CD4-positive, alpha-beta T cell (primary cell): ENCODE data around the gene WDR93. TPM values are rescaled to one million over a fixed set of nuclear protein-coding genes. Genes with fewer than 3 reads are reported as not detected.
A peak's percentile ranks its signal among the peaks of the same experiment; 100 is the strongest.

ENCODE experiments used
- ATAC-seq: fragments of 200-7000 bp; cut with Tn5 transposase; one replicate; pipeline ENCODE4 v1.10.0; 2022; ENCODE audit warnings: mild to moderate bottlenecking; ENCODE audit not compliant: poor library complexity
- CTCF ChIA-PET: fragments of 350-600 bp; sonication (Branson Sonifier 250); formaldehyde crosslinking; loops from one replicate; lab custom pipeline; 2021; ENCODE audit warnings: antibody characterized with exemption, inconsistent platforms; lab: Charles Lee
- POLR2A ChIA-PET: fragments of 350-600 bp; sonication (Branson Sonifier 250); formaldehyde crosslinking; loops from one replicate; lab custom pipeline; 2021; ENCODE audit warnings: antibody characterized with exemption, inconsistent platforms; lab: Charles Lee
- DNase-seq, 14 experiments: peaks; one replicate each; pipeline ENCODE4 v3.0.0-alpha.2; 2013 to 2020; ENCODE audit warnings: mixed read lengths in 2 of 14
- H3K27ac ChIP-seq, 2 donors: one replicate each; pipeline versions ENCODE4 v1.5.1 to v1.7.0; 2013; ENCODE audit warnings: low read length in 2 of 2, low read depth in 1 of 2, mild to moderate bottlenecking in 1 of 2
- H3K27me3 ChIP-seq, 2 experiments: 1 replicate in 1 of 2; 2 replicates in 1 of 2; pipeline versions ENCODE4 v1.6.1 to v1.7.0; 2013; ENCODE audit warnings: low read length in 2 of 2, control low read depth in 1 of 2, mild to moderate bottlenecking in 1 of 2, moderate library complexity in 1 of 2; ENCODE audit not compliant: insufficient read depth in 2 of 2, control insufficient read depth in 1 of 2
- H3K36me3 ChIP-seq: one replicate; pipeline ENCODE4 v1.6.1; 2013; ENCODE audit warnings: low read length, control low read depth; ENCODE audit not compliant: insufficient read depth
- H3K4me1 ChIP-seq: one replicate; pipeline ENCODE4 v1.6.1; 2013; ENCODE audit warnings: low read length, control low read depth; ENCODE audit not compliant: insufficient read depth
- H3K4me3 ChIP-seq: one replicate; pipeline ENCODE4 v1.5.1; 2013; ENCODE audit warnings: mild to moderate bottlenecking, low read length, moderate library complexity
- H3K9me3 ChIP-seq, 2 experiments: 1 replicate in 1 of 2; 2 replicates in 1 of 2; pipeline versions ENCODE4 v1.6.1 to v1.7.0; 2013; ENCODE audit warnings: low read length in 2 of 2, mild to moderate bottlenecking in 2 of 2, control low read depth in 1 of 2, moderate library complexity in 1 of 2; ENCODE audit not compliant: control insufficient read depth in 1 of 2, insufficient read depth in 1 of 2
- H3K27ac Mint-ChIP-seq: one replicate; pipeline ENCODE4 v1.8.0; 2020; ENCODE audit warnings: mixed read lengths
- H3K27me3 Mint-ChIP-seq: one replicate; pipeline ENCODE4 v1.8.0; 2021; ENCODE audit warnings: mixed read lengths
- H3K36me3 Mint-ChIP-seq: one replicate; pipeline ENCODE4 v1.8.0; 2021; ENCODE audit warnings: low read depth, mixed read lengths
- H3K4me1 Mint-ChIP-seq: one replicate; pipeline ENCODE4 v1.8.0; 2021; ENCODE audit warnings: low read depth, mixed read lengths
- H3K4me3 Mint-ChIP-seq: one replicate; pipeline ENCODE4 v1.8.0; 2020; ENCODE audit warnings: mild to moderate bottlenecking, mixed read lengths
- H3K9me3 Mint-ChIP-seq: one replicate; pipeline ENCODE4 v1.8.0; 2020; ENCODE audit warnings: mixed read lengths
- CTCF ChIP-seq: fragments of 200-600 bp; IDR thresholded peaks from one replicate; pipeline ENCODE4 v1.8.0; 2022; ENCODE audit warnings: antibody characterized with exemption, mild to moderate bottlenecking
- intact Hi-C, 2 experiments: fragments of 100-400 bp; cut with DNase I in 1 of 2; cut with micrococcal nuclease in 1 of 2; formaldehyde crosslinking; loops; one replicate each; pipeline versions ENCODE4 v1.15.1 to v1.9.0; 2023 to 2025; cut with DNase I, micrococcal nuclease
- total RNA-seq, 174 experiments: library from RNA in 2 of 174; stranded (reverse) in 2 of 174; gene quantifications; one replicate each; pipeline ENCODE4 v1.2.3 and lab custom pipeline; 2021 to 2026

Gene WDR93
- total RNA-seq, 2 experiments from 2014 or later, result not detected

GRCh38 chr15:89746386-89746780 is 55.8 kb downstream of the WDR93 start:
- Histone ChIP-seq H3K4me3 (no peak overlapping the region), H3K36me3 (no peaks in the 10 kb centered on the region), H3K9me3 (no peaks in the 10 kb centered on the region), H3K27ac (no peak overlapping the region), H3K4me1 (peaks cover 14% of the 10 kb centered on the region), H3K27me3 (peaks cover 2 to 8% of the 10 kb centered on the region in 2 experiments)
- Mint-ChIP-seq H3K27me3 (no peaks in the 10 kb centered on the region), H3K27ac (no peak overlapping the region), H3K4me3 (no peak overlapping the region), H3K9me3 (no peaks in the 10 kb centered on the region), H3K36me3 (no peaks in the 10 kb centered on the region), H3K4me1 (no peaks in the 10 kb centered on the region)
- CTCF ChIA-PET, result no interaction called here
- POLR2A ChIA-PET, result no interaction called here
- intact Hi-C loops, result loop anchor here in 1 of 2 experiments (10.0 kb wide), 1 partner anchor 538 kb away; no protein-coding TSS in a partner anchor
- DNase-seq (no peak), ATAC-seq (no peak)
- no peak for TF ChIP-seq CTCF

DNA sequence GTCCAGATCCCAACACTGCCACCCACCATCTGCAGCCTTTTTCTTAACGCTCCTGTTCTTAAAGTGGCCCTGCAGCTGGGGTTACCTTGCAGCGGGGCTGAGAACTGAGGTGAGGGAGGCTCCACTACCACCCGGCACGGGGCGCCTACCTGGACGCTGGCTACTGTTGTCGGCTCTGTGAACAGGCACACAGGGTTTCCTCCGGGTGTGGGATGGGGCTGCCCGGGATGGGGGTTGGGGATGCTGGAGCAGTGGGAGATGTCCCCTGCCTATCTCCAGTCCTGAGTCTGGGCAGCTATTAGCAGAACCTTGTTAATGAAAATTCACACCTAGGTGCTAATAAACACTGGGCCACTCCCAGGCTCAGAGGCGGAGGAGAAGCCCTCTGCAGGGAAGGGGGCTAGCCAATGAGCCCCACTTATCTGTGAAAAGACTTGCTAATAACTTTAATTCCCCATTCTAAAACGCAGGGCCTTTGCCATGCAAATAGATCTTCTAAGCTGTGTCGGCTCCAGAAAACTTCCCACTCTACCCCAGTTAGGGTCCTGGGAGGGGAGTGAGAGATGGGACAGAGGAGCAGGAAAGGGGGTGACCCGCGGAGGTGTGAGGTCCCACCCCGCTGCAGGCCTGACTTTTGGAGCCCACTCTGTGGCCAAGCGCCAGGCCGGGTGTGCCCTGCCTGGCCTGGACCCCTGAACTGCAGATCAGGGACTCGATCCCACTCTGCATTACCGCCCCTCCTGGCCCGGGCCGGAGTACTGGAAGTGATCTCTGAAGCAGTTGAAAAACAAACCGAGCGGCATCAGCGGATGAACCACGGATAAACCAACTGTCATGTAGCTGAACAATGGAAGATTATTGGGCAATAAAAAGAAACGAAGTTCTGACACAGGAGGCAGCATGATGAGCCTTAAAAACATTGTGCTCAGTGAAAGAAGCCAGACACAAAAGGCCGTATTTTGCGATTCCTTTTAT is 57.4 kb downstream of the WDR93 start:
- Histone ChIP-seq H3K36me3 (no peaks in the 10 kb centered on the region), H3K9me3 (no peaks in the 10 kb centered on the region), H3K27ac (no peak overlapping the region), H3K4me1 (peaks cover 18% of the 10 kb centered on the region), H3K27me3 (peaks cover 2 to 8% of the 10 kb centered on the region in 2 experiments), H3K4me3 (no peak overlapping the region)
- ChIA-PET POLR2A (no interaction called here), CTCF (no interaction called here)
- H3K27me3 Mint-ChIP-seq, result peaks cover 8% of the 10 kb centered on the region
- H3K4me1 Mint-ChIP-seq, result no peaks in the 10 kb centered on the region
- no peak for DNase-seq
- no peak for ATAC-seq
- no peaks in the 10 kb centered on the region for H3K36me3 Mint-ChIP-seq
- peak overlapping the region; percentile 25 for H3K4me3 Mint-ChIP-seq
- no peak overlapping the region for H3K27ac Mint-ChIP-seq
- intact Hi-C loops, result loop anchor here in 1 of 2 experiments (10.0 kb wide), 1 partner anchor 537 kb away; no protein-coding TSS in a partner anchor
- no peak for TF ChIP-seq CTCF
- H3K9me3 Mint-ChIP-seq, result no peaks in the 10 kb centered on the region

DNA sequence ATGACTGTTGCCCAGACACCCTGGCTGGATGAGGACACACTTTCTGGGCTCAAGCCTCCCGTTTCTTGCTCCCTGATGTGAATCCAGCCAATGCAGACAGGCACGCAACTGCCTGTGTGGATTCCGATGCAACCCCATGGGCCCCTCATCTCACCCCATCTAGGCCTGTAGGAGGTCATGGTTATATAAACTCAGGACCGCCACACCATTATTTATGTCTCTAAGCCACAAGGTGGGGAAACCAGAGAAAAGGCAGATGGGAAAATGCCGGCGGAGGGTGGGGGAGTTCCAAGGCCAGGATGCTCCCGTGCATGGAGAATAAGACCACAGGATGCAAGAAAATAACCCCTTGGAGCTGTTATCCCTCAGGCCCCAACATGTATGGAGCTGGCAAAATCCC is 58.4 kb downstream of the WDR93 start:
- Histone ChIP-seq H3K27me3 (peaks cover 2 to 8% of the 10 kb centered on the region in 2 experiments), H3K9me3 (no peaks in the 10 kb centered on the region), H3K27ac (no peak overlapping the region), H3K36me3 (no peaks in the 10 kb centered on the region), H3K4me1 (peaks cover 18% of the 10 kb centered on the region), H3K4me3 (no peak overlapping the region)
- H3K9me3 Mint-ChIP-seq, result no peaks in the 10 kb centered on the region
- CTCF ChIA-PET, result interaction anchor here (2.0 kb wide), 1 partner anchor 9 kb away, joined by 6 read pairs; no protein-coding TSS in a partner anchor
- H3K27ac Mint-ChIP-seq, result no peak overlapping the region
- POLR2A ChIA-PET, result no interaction called here
- no peaks in the 10 kb centered on the region for H3K36me3 Mint-ChIP-seq
- ATAC-seq (no peak), DNase-seq (no peak)
- no peak for TF ChIP-seq CTCF
- peaks cover 13% of the 10 kb centered on the region for H3K27me3 Mint-ChIP-seq
- H3K4me3 Mint-ChIP-seq, result peak overlapping the region; percentile 80
- intact Hi-C loops, result loop anchor here in 1 of 2 experiments (10.0 kb wide), 1 partner anchor 536 kb away; no protein-coding TSS in a partner anchor
- H3K4me1 Mint-ChIP-seq, result no peaks in the 10 kb centered on the region
